Pulmonary artery endothelial cell (primary cell): ENCODE data around the gene OTUD7B. TPM values are rescaled to one million over a fixed set of nuclear protein-coding genes. Genes with fewer than 3 reads are reported as not detected.
"Not testable (repeated sequence)": the region's sequence is repeated elsewhere in the genome, so short reads cannot be mapped to it uniquely, and the experiment has no call there.

Source experiments
- DNase-seq: peaks from one replicate; pipeline ENCODE4 v3.0.0-alpha.2; 2011; ENCODE audit warnings: low read depth, low spot score
- total RNA-seq: library from RNA; depleted of rRNA; stranded (reverse); fragments of >200 nt; gene quantifications from 2 replicates; pipeline ENCODE4 v1.2.3, GENCODE V29; 2014

OTUD7B gene
- total RNA-seq: 12.8 and 19.0 TPM in 2 replicates

DNA sequence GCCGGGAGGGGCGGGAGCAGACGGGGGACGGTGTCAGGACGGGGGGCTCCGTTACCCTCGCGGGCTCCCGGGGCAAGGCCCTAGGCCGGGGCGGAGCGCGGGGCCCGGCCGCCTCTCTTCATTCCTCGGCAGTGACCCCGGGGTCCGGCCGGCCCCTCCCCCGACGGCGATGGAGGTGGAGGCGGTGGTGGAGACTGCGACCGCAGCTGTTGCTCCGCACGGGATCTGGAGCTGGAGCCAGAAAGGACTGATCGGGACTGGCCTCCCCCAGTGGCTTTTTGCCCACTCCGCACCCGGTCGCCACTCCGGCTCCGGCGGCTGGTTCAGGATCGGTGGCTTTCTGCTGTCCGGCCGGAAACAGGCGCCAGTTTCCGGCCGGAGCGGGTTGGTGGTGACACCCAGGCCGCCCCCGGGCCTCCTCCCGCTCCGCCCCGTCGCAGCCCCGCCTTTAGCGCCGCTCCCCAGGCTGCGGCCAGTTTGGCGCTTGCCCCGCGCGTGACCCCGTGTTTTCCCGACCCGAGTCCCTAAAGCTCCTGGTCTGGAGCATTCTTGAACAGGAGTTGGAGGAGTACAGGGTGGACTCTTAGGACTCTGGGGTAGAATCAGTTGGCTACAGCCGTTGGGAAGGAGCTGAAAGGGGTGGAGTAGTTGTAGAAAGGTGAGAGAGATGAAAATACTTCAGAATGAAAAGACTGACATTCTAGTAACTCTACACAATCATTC lies at the start of gene OTUD7B:
Gene OTUD7B (minus strand): TSS at position 334 of the 723 bp plus-strand sequence. CDS start 33,216 bp downstream, outside the sequence.
- peak; percentile 27 for DNase-seq

DNA sequence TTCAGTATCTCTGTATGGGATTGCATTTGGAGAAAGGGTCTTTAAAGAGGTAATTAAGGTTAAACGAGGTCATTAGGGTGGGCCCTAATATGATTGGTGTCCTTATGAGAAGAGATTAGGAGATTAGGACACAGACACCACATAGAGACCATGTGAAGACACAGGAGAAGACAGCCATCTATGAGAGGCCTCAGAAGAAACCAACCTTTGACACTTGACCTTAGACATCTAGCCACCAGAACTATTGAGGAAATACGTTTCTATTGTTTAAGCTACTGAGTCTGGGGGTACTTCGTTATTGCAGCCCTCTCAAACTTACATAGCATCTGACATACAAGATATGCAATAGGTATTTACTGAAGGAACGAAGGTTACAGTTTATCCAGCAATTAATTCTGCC lies 49.7 kb upstream of the OTUD7B start:
- DNase-seq: no peak

DNA sequence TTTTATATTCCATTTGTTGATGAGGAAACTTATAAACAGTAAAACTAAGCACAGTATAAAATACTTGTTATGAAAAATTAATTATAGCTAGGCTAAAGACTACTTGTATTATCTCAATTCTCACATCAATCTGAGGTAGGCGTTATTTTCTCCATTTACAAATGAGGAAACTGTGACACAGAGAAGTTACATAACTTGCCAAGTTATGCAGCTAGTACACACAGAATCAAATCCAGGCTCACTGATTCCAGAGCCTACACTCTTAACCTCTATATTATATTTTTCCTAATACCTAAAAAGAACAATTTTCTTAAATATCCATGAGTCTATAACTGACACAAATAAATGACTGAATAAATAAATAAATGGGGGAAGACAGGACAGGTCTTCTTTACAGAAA lies 45.9 kb upstream of the OTUD7B start:
- no peak for DNase-seq

DNA sequence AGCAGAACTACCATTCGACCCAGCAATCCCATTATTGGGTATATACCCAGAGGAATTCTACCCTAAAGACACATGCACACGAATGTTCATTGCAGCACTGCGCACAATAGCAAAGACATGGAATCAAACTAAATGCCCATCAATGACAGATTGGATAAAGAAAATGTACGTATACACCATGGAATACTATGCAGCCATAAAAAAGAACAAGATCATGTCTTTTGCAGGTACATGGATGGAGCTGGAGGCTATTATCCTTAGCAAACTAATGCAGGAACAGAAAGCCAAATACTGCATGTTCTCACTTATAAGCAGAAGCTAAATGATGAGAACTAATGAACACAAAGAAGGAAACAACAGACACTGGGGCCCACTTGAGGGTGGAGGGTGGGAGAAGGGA lies 45.0 kb upstream of the OTUD7B start:
- DNase-seq: not testable (repeated sequence)

- no peak for DNase-seq
Observed at GRCh38 chr1:150053926-150054325, 43.4 kb upstream of the OTUD7B start.

GRCh38 chr1:150051905-150052412 lies 41.4 kb upstream of the OTUD7B start:
- DNase-seq: not testable (repeated sequence)

GRCh38 chr1:150051089-150051373 lies 40.5 kb upstream of the OTUD7B start:
- no peak for DNase-seq

- no peak for DNase-seq
Observed at GRCh38 chr1:150049926-150050325, 39.4 kb upstream of the OTUD7B start.

DNA sequence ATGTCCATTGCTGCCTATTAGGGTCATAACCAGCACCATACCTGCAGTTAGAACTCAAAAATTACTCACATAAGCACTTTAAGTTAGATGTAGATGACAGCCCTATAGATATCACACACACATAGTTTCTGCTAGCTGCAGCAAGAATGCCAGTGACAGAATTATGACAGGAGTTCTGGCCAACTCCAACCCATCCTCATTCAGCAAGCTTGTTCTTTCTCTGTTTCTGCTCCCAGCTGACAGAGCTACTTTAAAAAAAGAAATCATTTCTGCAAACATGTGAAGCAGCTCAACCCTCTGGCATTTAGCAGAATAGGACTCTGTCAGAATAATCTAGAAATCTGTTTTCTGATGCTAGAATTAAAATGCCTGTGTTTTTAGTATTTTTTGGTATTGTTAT lies 23.8 kb upstream of the OTUD7B start:
- no peak for DNase-seq

DNA sequence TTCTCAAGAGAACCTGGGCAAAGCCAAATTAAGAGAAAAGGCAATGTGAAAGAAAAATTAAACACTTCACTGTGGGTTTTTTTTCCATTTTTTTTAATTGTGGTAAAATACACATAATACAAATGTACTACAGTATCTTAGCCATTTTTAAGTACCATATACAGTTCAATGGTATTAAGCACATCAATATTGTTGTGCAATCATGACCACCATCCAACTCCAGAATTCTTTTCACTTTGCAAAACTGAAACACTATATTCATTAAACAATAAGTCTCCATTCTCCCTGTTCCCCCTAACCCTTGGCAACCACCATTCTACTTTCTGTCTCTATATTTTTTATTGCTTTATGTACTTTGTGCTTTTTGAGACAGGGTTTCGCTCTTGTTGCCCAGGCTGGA lies 17.8 kb upstream of the OTUD7B start:
- no peak for DNase-seq

DNA sequence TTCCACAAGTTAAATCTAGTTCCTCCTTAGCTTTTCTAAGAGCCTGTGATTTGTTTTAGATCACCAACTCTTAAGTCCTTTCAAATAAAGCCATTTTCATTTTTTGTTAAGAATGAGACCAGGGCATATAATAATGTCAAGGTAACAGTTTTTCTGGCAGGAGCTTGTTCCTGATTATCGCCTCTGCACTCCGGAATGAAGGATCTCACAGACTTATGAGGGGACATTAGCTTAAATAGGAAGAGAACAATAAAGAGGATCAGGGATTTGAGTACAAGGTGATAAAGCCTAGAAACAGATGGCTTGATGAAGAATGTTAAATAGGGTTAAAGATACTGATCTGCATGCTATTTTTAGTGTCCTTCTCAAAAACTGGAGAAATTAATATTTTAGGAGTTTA lies 13.6 kb upstream of the OTUD7B start:
- no peak for DNase-seq

DNA sequence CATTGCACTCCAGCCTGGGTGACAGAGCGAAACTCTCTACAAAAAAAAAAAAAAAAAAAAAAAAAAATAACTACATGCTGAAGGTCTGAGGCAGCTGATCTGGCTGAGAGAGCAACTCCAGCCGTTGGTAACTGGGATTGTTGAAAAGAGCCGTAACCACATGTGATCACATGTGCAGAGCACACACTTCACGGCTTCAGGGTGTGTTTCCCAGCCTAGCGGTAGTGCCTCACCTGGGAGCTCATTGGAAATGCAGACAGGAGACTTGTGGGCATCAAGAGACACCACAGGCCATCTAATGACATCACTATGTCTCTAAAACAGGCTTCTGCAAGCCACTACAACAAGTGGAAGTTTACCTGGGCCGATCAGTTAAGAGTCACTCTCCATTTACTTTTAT lies 11.8 kb upstream of the OTUD7B start:
- no peak for DNase-seq

DNA sequence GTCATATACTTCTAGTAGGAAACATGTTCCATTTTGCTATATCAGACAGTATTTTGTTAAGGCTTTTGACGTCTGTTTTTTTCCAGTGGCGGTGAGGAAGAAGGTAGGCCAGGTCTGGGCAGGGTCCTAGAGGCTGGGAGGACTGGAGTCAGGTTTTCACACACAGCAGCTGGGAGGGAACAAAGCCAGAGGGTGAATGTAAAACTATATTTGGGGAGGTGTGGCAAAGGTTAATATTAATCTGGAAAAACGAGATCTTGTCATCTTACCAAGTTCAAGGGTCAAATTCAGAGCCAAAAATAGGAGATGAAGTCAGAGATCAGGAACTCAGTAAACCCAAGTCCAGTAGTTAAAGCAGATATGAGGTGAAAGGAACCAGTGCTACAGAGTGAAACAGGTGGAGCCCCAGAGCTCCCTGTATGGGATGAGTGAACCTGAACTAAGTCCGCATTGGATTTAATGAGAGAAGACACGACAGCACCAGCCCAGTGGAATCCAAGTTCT lies 10.7 kb upstream of the OTUD7B start:
- DNase-seq: no peak

GRCh38 chr1:150020711-150021110 lies 10.2 kb upstream of the OTUD7B start:
- DNase-seq: no peak

GRCh38 chr1:150018165-150018564 lies 7.6 kb upstream of the OTUD7B start:
- no peak for DNase-seq

DNA sequence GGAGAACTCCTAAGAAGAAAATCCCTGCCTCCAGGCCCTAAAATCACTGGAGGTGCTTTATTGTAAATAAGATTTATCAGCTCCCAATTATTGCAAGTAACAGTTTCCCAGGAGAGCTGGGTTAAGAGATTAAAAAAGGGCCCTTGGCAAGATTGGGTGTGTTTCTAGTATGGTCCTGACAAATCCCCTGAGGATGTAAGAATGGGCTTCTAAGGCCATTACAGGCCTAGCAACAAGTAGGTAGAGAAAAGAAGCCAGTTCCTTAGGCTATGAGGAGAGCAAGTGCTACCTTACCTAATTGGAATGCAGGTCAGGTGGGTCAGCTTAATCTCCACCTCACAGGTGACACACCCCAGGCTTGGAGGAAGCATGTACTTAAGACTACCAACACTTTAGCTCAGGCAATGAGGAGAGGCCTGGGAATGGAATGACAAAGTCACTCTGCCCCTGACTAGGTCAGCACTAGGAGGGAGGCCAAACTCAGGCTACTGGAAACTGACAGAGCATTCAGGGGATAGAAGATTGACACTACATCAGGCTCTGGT lies 6.8 kb upstream of the OTUD7B start:
- no peak for DNase-seq

DNA sequence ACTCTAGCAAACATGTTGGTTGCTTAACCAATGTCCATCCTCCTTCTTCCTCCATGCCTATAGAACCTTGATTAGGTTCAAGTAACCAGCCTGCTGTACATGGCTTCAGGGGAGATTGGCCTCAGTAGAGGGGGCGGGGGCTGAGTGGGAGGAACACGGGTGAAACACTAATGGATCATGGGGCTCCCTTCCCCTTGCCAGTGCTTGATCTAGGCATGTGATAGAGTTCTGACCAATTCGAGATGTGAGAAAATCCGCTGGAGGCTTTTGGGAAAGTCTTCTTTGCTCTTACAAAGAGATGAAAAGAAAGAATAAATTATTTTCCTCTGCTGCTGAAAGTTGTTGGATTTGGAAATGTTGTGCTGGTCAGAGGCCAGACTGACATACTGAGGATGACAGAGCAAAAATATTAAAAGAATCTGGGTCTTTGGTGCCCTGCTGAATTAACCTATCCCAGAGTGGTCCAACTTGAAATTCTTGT lies 5.2 kb upstream of the OTUD7B start:
- DNase-seq: no peak

- no peak for DNase-seq
Observed at GRCh38 chr1:150012611-150013010, 2.1 kb upstream of the OTUD7B start.

- DNase-seq: peak; percentile 30
Observed at GRCh38 chr1:150009604-150010392, 728 bp downstream of the OTUD7B start.

- DNase-seq: no peak
Observed at GRCh38 chr1:150008699-150009098, 1.8 kb downstream of the OTUD7B start.

- no peak for DNase-seq
Observed at GRCh38 chr1:150006881-150007421, 3.6 kb downstream of the OTUD7B start.

DNA sequence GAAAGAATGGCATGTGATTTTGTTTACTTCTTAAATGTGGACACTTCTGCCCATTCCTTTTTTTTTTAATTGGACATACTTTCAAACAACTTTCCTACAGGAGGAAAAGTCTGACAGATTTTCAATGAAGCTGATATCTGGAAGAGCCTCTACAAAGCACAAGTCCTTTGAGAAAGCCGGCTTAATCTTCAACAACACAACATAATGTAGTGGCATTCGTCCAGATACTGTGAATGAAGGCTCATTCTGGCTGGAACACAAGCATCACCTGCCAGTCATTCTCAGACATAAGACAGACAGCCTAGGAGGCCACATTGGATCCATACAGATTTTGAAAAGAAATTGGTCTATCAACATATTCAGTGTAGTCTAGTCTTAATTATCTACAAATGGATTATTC lies 4.9 kb downstream of the OTUD7B start:
- DNase-seq: no peak
